HG02938 (cell line): ENCODE measurements around the gene MITF.

Source experiments
- ATAC-seq: cut with Tn5 transposase; IDR thresholded peaks from one replicate; pipeline ENCODE4 v1.9.1; 2021; ENCODE audit warnings: mild to moderate bottlenecking, moderate library complexity; ENCODE audit not compliant: unreplicated experiment

The MITF gene, protein sequence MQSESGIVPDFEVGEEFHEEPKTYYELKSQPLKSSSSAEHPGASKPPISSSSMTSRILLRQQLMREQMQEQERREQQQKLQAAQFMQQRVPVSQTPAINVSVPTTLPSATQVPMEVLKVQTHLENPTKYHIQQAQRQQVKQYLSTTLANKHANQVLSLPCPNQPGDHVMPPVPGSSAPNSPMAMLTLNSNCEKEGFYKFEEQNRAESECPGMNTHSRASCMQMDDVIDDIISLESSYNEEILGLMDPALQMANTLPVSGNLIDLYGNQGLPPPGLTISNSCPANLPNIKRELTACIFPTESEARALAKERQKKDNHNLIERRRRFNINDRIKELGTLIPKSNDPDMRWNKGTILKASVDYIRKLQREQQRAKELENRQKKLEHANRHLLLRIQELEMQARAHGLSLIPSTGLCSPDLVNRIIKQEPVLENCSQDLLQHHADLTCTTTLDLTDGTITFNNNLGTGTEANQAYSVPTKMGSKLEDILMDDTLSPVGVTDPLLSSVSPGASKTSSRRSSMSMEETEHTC

DNA sequence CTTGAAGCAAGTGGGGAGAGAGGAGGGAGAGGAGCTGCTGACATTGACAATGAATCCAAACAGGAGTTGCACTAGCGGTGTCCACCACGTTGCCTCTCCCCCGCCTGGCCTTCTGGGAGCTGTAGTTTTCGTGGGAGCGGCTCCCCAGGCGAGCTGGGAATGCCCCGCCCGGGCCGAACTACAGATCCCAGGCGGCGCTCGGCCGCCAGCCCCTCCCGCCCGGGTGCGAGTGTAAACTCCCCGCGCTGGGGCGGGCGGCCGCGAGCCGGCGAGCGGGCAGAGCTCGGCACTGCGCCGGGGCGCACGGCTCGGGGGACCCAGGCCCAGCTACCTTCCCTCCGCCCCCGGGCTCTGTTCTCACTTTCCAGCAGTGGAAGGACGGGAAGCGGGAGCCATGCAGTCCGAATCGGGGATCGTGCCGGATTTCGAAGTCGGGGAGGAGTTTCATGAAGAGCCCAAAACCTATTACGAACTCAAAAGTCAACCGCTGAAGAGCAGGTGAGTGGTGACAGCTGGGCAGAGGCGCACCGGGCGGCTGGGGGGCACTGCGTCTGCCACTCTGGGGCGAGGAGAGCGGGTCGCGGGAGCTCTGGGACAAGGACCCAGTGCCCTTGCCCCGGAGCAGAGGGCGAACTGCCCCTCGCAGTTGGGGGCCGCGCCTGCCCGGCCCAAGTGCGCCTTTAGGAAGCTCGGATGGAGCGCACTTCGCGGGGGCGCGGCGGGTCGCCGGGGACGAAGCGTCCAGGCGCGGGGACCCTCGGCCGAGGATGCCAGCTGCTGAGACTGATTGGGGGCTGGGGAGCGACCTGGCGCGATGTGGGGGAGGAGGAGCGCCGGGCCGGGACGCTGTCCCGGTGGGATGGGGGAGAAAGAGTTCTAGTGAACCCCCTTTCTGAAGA is at the start of gene MITF:
TSS of gene MITF (plus strand) at position 261 of the 899 bp plus-strand sequence. CDS start at position 395, 134 bp downstream.
- peak; percentile 94 for ATAC-seq

GRCh38 chr3:69691860-69692259 is 47.4 kb upstream of the MITF start:
- ATAC-seq = no peak

DNA sequence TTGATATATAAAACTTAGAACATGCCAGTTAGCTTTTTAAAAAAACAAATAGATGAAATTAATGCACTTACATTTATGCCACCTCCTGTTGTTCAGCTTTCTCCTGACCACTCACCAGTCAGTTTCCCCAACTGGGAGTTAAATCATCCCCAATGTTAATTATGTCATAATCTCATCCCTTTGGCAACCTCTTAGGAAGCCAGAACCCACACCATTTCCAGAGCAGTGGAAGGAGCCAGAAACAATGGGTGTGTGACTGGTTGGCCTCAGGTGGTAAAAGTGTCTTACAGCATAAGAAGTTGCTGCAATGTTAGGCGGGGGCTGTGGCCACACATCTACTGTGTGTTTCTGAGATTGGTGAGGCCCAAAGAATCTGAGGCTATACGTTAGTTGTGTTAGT is 46.5 kb upstream of the MITF start:
- ATAC-seq = no peak

DNA sequence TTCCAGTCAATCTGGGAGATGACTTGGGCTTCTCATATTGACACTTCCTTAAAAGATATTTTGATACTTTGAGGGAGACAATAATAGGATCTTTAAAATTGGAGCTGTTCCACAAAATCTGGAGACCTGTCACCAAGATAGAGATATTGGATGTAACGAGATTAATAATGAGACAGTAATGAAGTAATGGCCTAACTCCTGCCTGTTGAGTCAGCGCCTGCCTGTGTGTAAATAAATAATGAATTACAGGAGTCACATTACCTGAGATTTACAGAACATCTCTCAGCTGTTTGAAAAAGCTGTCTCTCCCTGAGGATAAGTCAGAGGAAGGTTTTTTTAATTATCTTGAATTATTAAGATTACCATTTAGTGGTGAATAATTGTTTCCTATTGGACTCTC is 43.8 kb upstream of the MITF start:
- no peak for ATAC-seq

DNA sequence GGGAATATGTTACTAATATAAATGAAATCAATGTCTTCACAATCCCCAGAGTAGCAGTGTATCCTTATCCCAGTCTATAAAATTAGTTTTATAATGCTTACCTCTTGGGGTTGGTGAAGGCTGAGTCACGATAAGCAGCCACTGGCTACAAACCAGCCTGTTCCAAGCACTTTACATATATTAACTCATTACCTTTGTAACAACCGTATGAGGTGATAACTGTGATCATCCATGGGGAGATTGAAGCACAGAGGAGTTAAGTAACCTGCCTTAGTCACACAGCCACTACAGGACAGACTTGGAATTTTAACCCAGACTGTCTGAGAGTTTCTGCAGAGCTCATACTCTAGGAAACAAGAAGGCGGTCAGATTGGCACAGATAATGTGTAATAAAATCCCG is 43.3 kb upstream of the MITF start:
- no peak for ATAC-seq

GRCh38 chr3:69696367-69696766 is 42.9 kb upstream of the MITF start:
- no peak for ATAC-seq

DNA sequence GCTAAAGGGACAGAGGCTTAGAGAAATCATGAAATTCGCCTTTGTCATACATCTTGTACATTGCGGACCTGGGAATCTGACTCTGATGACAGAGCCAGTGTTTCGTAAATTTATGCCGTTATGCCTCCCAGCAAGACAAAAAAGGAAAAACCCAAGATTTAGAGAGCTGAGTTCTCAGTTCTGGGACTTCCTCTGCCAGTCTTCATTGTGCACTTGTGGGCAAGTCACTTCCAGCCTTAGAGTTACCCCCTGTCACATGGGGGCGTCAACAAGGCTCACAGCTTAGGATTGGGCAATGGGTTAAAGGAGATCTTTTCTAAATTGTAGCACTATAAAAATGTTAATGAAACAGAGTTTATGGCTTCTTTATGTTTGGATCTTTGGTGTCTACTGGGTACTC is 41.9 kb upstream of the MITF start:
- ATAC-seq = no peak

DNA sequence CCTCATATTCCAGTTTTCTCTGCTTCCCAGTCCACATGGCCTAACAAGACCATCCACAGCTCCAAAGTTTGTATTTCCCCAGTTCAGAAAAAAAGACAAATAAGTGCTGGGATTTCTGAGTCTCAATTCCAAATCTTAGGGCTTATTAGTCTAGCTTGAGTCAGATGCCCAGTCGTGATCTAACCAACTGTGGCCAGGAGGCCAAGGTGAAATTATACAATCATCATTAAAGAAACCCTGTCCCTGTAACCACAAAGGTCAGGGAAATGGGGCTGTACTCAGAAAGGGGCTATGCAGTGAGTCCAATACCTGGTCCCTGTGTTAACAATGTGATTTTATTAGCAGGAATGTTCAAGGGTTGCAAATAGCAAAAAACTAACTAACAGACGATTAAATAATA is 40.5 kb upstream of the MITF start:
- no peak for ATAC-seq

- ATAC-seq = no peak
Observed at GRCh38 chr3:69699183-69699582, 40.1 kb upstream of the MITF start.

- ATAC-seq = no peak
Observed at GRCh38 chr3:69700949-69701348, 38.3 kb upstream of the MITF start.

GRCh38 chr3:69710153-69710977 is 28.9 kb upstream of the MITF start:
- ATAC-seq = no peak

GRCh38 chr3:69712269-69712668 is 27.0 kb upstream of the MITF start:
- no peak for ATAC-seq

- no peak for ATAC-seq
Observed at GRCh38 chr3:69712933-69713332, 26.3 kb upstream of the MITF start.

GRCh38 chr3:69715204-69715603 is 24.1 kb upstream of the MITF start:
- no peak for ATAC-seq

- no peak for ATAC-seq
Observed at GRCh38 chr3:69716119-69716518, 23.1 kb upstream of the MITF start.

DNA sequence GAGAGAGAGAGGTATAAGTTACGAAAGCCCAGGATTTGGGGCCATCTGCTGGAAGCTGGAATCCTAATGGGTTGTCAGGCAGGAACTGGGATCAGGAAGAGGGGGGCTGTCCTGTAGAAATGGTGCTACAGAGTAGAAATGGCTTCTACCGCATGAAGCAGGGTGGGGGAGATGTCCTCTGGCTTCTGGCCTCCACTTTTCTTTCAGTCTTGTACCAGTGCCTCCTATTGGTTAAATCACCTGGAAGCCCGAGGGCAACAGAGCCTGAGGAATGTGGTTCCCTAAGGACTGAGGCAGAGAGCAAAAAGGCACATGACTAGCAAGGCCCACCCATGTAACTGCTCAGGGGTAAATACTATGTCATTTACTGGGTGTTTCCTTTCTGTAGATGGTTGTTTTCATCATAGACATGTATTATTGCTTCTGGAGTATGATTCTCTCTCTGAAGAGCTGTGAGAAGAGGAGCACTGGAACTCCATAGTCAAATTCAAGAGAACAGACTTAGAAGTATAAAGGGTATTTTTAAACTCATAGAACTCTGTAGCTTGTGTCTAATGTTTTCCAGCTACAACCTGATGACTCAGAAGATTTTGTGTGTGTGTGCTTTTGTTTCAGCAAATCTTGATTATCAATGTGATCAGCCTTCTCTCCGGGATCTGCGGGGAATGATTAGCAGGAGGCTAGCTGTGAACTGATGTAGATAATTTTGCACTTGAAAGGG is 20.2 kb upstream of the MITF start:
- ATAC-seq = no peak

- no peak for ATAC-seq
Observed at GRCh38 chr3:69719587-69720122, 19.6 kb upstream of the MITF start.

GRCh38 chr3:69720824-69721223 is 18.4 kb upstream of the MITF start:
- ATAC-seq = no peak

DNA sequence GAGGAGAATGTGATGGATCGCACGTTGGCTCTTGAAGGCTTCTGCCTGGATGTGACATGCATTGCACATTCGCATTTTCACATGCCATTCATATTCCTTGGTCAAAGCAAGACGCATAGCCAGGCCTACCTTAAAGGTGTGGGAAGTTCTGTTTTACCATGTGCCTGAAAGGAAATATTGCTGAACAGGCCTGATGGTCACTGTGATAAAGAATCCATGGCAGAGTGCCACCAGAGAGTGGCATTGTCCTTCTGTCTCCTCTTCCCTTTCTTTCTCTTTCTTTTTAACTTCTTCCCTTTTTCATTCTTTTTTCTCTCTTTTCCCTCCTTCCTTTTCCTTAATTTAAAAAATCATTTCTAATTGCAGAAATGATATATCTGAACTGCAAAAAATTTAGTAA is 15.9 kb upstream of the MITF start:
- no peak for ATAC-seq
